CD4-positive, alpha-beta T cell (primary cell): ENCODE data around the gene MED20. TPM values are rescaled to one million over a fixed set of nuclear protein-coding genes. Genes with fewer than 3 reads are reported as not detected.

Experiments
- ATAC-seq: fragments of 200-7000 bp; cut with Tn5 transposase; one replicate; pipeline ENCODE4 v1.10.0; 2022; ENCODE audit warnings: mild to moderate bottlenecking; ENCODE audit not compliant: poor library complexity
- CTCF ChIA-PET: fragments of 350-600 bp; sonication (Branson Sonifier 250); formaldehyde crosslinking; loops from one replicate; lab custom pipeline; 2021; ENCODE audit warnings: antibody characterized with exemption, inconsistent platforms; lab: Charles Lee
- POLR2A ChIA-PET: fragments of 350-600 bp; sonication (Branson Sonifier 250); formaldehyde crosslinking; loops from one replicate; lab custom pipeline; 2021; ENCODE audit warnings: antibody characterized with exemption, inconsistent platforms; lab: Charles Lee
- DNase-seq, 14 experiments: peaks; one replicate each; pipeline ENCODE4 v3.0.0-alpha.2; 2013 to 2020; ENCODE audit warnings: mixed read lengths in 2 of 14
- H3K27ac ChIP-seq, 2 donors: one replicate each; pipeline versions ENCODE4 v1.5.1 to v1.7.0; 2013; ENCODE audit warnings: low read length in 2 of 2, low read depth in 1 of 2, mild to moderate bottlenecking in 1 of 2
- H3K27me3 ChIP-seq, 2 experiments: 1 replicate in 1 of 2; 2 replicates in 1 of 2; pipeline versions ENCODE4 v1.6.1 to v1.7.0; 2013; ENCODE audit warnings: low read length in 2 of 2, control low read depth in 1 of 2, mild to moderate bottlenecking in 1 of 2, moderate library complexity in 1 of 2; ENCODE audit not compliant: insufficient read depth in 2 of 2, control insufficient read depth in 1 of 2
- H3K36me3 ChIP-seq: one replicate; pipeline ENCODE4 v1.6.1; 2013; ENCODE audit warnings: low read length, control low read depth; ENCODE audit not compliant: insufficient read depth
- H3K4me1 ChIP-seq: one replicate; pipeline ENCODE4 v1.6.1; 2013; ENCODE audit warnings: low read length, control low read depth; ENCODE audit not compliant: insufficient read depth
- H3K4me3 ChIP-seq: one replicate; pipeline ENCODE4 v1.5.1; 2013; ENCODE audit warnings: mild to moderate bottlenecking, low read length, moderate library complexity
- H3K9me3 ChIP-seq, 2 experiments: 1 replicate in 1 of 2; 2 replicates in 1 of 2; pipeline versions ENCODE4 v1.6.1 to v1.7.0; 2013; ENCODE audit warnings: low read length in 2 of 2, mild to moderate bottlenecking in 2 of 2, control low read depth in 1 of 2, moderate library complexity in 1 of 2; ENCODE audit not compliant: control insufficient read depth in 1 of 2, insufficient read depth in 1 of 2
- H3K27ac Mint-ChIP-seq: one replicate; pipeline ENCODE4 v1.8.0; 2020; ENCODE audit warnings: mixed read lengths
- H3K27me3 Mint-ChIP-seq: one replicate; pipeline ENCODE4 v1.8.0; 2021; ENCODE audit warnings: mixed read lengths
- H3K36me3 Mint-ChIP-seq: one replicate; pipeline ENCODE4 v1.8.0; 2021; ENCODE audit warnings: low read depth, mixed read lengths
- H3K4me1 Mint-ChIP-seq: one replicate; pipeline ENCODE4 v1.8.0; 2021; ENCODE audit warnings: low read depth, mixed read lengths
- H3K4me3 Mint-ChIP-seq: one replicate; pipeline ENCODE4 v1.8.0; 2020; ENCODE audit warnings: mild to moderate bottlenecking, mixed read lengths
- H3K9me3 Mint-ChIP-seq: one replicate; pipeline ENCODE4 v1.8.0; 2020; ENCODE audit warnings: mixed read lengths
- intact Hi-C, 2 experiments: fragments of 100-400 bp; cut with DNase I in 1 of 2; cut with micrococcal nuclease in 1 of 2; formaldehyde crosslinking; loops; one replicate each; pipeline versions ENCODE4 v1.15.1 to v1.9.0; 2023 to 2025; cut with DNase I, micrococcal nuclease
- total RNA-seq, 174 experiments: library from RNA in 2 of 174; stranded (reverse) in 2 of 174; gene quantifications; one replicate each; pipeline ENCODE4 v1.2.3 and lab custom pipeline; 2021 to 2026
- TF ChIP-seq, protein P1 (sequence below): fragments of 200-600 bp; IDR thresholded peaks from one replicate; pipeline ENCODE4 v1.8.0; 2022; ENCODE audit warnings: antibody characterized with exemption, mild to moderate bottlenecking

Gene MED20
- total RNA-seq, 2 experiments from 2014 or later = 1.3 to 1.6 TPM

DNA sequence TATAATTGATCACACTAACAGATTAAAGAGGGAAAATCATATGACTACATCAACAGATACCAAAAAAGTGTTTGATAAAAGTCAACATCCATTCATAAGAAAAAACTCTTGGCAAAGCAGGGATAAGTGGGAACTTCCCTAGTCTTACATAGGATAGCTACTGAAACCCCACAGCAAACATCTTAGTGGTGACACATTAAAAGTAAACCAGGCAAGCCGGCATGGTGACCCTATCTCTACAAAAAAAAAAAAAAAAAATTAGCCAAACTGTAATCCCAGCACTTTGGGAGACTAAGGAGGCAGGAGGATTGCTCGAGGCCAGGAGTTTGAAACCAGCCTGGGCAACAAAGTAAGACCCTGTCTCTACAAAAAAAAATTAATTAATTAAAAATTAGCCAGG lies 34.5 kb upstream of the MED20 start:
- TF ChIP-seq, protein P1, sequence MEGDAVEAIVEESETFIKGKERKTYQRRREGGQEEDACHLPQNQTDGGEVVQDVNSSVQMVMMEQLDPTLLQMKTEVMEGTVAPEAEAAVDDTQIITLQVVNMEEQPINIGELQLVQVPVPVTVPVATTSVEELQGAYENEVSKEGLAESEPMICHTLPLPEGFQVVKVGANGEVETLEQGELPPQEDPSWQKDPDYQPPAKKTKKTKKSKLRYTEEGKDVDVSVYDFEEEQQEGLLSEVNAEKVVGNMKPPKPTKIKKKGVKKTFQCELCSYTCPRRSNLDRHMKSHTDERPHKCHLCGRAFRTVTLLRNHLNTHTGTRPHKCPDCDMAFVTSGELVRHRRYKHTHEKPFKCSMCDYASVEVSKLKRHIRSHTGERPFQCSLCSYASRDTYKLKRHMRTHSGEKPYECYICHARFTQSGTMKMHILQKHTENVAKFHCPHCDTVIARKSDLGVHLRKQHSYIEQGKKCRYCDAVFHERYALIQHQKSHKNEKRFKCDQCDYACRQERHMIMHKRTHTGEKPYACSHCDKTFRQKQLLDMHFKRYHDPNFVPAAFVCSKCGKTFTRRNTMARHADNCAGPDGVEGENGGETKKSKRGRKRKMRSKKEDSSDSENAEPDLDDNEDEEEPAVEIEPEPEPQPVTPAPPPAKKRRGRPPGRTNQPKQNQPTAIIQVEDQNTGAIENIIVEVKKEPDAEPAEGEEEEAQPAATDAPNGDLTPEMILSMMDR = no peak
- no peak for DNase-seq
- H3K4me1 Mint-ChIP-seq = peaks cover 62% of the 10 kb centered on the region
- Histone ChIP-seq H3K27ac (peak overlapping the region in 1 of 2 donors; percentile 17), H3K9me3 (no peaks in the 10 kb centered on the region), H3K4me1 (peaks cover 31% of the 10 kb centered on the region), H3K27me3 (no peaks in the 10 kb centered on the region), H3K4me3 (no peak overlapping the region), H3K36me3 (peaks cover 27% of the 10 kb centered on the region)
- peak overlapping the region; percentile 66 for H3K27ac Mint-ChIP-seq
- H3K27me3 Mint-ChIP-seq = no peaks in the 10 kb centered on the region
- peaks cover 67% of the 10 kb centered on the region for H3K36me3 Mint-ChIP-seq
- ATAC-seq = no peak
- CTCF ChIA-PET = interaction anchor here (1.5 kb wide), 1 partner anchor 88 kb away, joined by 3 read pairs; no protein-coding TSS in a partner anchor
- no peak overlapping the region for H3K4me3 Mint-ChIP-seq
- POLR2A ChIA-PET = no interaction called here
- intact Hi-C loops = no loop called here
- H3K9me3 Mint-ChIP-seq = no peaks in the 10 kb centered on the region

DNA sequence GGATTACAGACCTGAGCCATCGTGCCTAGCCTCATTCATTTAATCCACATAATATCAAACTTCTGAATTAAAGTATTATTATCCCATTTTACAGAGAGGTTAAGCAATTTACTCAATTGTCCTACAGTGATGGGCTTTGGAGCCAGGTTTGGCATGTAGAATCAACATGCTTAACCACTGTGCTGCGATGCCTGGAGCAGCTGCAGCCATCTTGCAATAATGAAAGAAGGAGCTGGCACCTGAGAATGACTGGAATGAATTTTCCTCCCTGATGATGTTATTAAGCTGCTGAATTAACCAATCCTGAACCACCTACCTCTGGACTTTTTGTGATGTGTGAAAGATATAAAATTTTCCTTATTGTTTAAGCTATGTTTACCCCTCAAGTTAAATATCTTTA lies 33.7 kb upstream of the MED20 start:
- TF ChIP-seq, protein P1 = no peak
- ATAC-seq (no peak), DNase-seq (no peak)
- no peak overlapping the region for H3K4me3 Mint-ChIP-seq
- CTCF ChIA-PET = interaction anchor here (1.5 kb wide), 1 partner anchor 89 kb away, joined by 3 read pairs; no protein-coding TSS in a partner anchor
- Histone ChIP-seq H3K27ac (no peak overlapping the region), H3K27me3 (no peaks in the 10 kb centered on the region), H3K36me3 (peaks cover 28% of the 10 kb centered on the region), H3K9me3 (no peaks in the 10 kb centered on the region), H3K4me1 (peaks cover 35% of the 10 kb centered on the region), H3K4me3 (no peak overlapping the region)
- H3K9me3 Mint-ChIP-seq = no peaks in the 10 kb centered on the region
- no peaks in the 10 kb centered on the region for H3K27me3 Mint-ChIP-seq
- peak overlapping the region; percentile 66 for H3K27ac Mint-ChIP-seq
- H3K36me3 Mint-ChIP-seq = peaks cover 67% of the 10 kb centered on the region
- peaks cover 61% of the 10 kb centered on the region for H3K4me1 Mint-ChIP-seq
- intact Hi-C loops = no loop called here
- POLR2A ChIA-PET = interaction anchor here (0.6 kb wide), 1 partner anchor 13 kb away, joined by 3 read pairs; no protein-coding TSS in a partner anchor

GRCh38 chr6:41947581-41948220 lies 26.8 kb upstream of the MED20 start:
- H3K27me3 Mint-ChIP-seq = no peaks in the 10 kb centered on the region
- peaks cover 48% of the 10 kb centered on the region for H3K36me3 Mint-ChIP-seq
- POLR2A ChIA-PET = interaction anchor here (1.5 kb wide), 1 partner anchor 9 kb away, joined by 6 read pairs; no protein-coding TSS in a partner anchor
- no peaks in the 10 kb centered on the region for H3K9me3 ChIP-seq
- H3K4me1 Mint-ChIP-seq = peaks cover 53% of the 10 kb centered on the region
- H3K4me3 Mint-ChIP-seq = peak overlapping the region; percentile 25
- TF ChIP-seq, protein P1 = no peak
- DNase-seq = no peak
- peaks cover 44% of the 10 kb centered on the region for H3K4me1 ChIP-seq
- peaks cover 32% of the 10 kb centered on the region for H3K36me3 ChIP-seq
- ATAC-seq = no peak
- CTCF ChIA-PET = no interaction called here
- H3K9me3 Mint-ChIP-seq = no peaks in the 10 kb centered on the region
- no peaks in the 10 kb centered on the region for H3K27me3 ChIP-seq
- peak overlapping the region; percentile 74 for H3K27ac Mint-ChIP-seq
- no peak overlapping the region for H3K27ac ChIP-seq
- intact Hi-C loops = no loop called here
- no peak overlapping the region for H3K4me3 ChIP-seq
